GM12875 (cell line): ENCODE data around the gene FMNL2.

Experiments
- H3K4me3 ChIP-seq: one replicate; pipeline ENCODE4 v1.5.1; 2011; ENCODE audit warnings: low read depth, low read length, control low read depth
- TF ChIP-seq, protein P1 (sequence below): IDR thresholded peaks from 2 replicates; pipeline ENCODE4 v1.5.1; 2011; ENCODE audit warnings: low read depth, mild to moderate bottlenecking, control low read depth, inconsistent platforms, low read length, moderate library complexity, borderline replicate concordance; ENCODE audit not compliant: insufficient read depth

FMNL2 gene

DNA sequence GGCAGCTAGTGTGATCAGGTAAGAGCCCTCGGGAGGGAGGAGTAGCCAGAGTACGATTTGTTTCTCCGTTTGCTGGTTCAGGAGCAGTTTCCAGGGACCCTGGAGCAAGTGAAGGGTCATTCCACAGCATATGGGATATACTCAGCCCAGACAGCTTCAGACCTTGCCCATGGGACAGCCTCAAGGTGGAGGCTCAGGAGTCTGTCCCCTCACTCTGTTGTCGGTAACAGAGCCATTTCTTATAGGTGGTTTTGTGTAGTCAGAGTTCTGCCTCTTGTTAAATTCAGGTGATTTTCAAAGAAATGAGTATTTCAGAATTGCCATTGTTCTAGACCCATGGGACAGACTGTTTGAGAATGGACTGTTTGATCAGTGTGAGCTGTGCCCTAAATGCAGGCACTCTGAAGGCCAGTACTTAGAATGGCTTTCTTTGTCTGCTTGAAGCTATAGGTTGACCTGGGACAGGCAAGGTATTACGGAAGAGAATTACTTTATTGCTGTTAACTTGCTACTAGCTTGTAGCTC, 15.2 kb downstream of the FMNL2 start:
- H3K4me3 ChIP-seq: no peak overlapping the region
- TF ChIP-seq, protein P1, sequence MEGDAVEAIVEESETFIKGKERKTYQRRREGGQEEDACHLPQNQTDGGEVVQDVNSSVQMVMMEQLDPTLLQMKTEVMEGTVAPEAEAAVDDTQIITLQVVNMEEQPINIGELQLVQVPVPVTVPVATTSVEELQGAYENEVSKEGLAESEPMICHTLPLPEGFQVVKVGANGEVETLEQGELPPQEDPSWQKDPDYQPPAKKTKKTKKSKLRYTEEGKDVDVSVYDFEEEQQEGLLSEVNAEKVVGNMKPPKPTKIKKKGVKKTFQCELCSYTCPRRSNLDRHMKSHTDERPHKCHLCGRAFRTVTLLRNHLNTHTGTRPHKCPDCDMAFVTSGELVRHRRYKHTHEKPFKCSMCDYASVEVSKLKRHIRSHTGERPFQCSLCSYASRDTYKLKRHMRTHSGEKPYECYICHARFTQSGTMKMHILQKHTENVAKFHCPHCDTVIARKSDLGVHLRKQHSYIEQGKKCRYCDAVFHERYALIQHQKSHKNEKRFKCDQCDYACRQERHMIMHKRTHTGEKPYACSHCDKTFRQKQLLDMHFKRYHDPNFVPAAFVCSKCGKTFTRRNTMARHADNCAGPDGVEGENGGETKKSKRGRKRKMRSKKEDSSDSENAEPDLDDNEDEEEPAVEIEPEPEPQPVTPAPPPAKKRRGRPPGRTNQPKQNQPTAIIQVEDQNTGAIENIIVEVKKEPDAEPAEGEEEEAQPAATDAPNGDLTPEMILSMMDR: no peak

DNA sequence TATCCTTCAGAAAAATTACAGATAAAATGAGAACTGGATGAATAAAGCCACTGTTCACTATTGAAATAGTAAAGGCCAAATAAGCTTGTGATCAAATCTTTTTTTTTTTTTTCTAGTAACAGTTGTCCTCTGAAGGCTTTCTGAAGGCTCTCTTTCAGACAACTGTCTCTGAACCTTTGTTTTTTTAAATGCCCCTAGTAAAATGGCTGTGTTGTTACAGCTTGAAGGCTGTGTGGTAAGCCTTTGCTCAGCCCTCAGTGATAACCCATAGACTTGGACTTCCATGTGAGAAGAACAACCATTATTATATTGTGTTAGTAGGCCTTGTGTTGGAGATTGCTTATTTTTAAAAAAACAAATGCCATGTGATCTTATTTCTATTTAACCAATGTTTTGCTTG, 17.6 kb downstream of the FMNL2 start:
- TF ChIP-seq, protein P1: no peak
- H3K4me3 ChIP-seq: no peak overlapping the region

DNA sequence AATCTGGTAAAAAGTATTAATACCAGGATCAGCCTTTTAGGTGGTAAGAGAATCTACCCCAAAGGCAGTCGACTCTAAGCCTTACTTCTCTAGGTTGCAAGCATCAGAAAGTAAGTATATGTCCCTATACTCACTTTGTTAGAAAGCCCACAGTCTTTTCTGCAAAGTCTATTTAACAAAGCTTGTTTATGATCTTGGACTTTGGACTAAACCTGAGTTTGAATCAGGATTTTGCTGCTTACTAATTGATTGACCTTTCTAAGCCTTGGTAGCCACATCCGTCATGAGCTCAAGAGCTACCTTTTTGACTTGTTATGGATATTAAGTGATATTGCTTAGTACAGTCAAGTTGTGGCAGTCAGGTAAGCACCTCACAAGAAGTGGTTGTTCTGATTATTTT, 18.4 kb downstream of the FMNL2 start:
- TF ChIP-seq, protein P1: no peak
- no peak overlapping the region for H3K4me3 ChIP-seq

DNA sequence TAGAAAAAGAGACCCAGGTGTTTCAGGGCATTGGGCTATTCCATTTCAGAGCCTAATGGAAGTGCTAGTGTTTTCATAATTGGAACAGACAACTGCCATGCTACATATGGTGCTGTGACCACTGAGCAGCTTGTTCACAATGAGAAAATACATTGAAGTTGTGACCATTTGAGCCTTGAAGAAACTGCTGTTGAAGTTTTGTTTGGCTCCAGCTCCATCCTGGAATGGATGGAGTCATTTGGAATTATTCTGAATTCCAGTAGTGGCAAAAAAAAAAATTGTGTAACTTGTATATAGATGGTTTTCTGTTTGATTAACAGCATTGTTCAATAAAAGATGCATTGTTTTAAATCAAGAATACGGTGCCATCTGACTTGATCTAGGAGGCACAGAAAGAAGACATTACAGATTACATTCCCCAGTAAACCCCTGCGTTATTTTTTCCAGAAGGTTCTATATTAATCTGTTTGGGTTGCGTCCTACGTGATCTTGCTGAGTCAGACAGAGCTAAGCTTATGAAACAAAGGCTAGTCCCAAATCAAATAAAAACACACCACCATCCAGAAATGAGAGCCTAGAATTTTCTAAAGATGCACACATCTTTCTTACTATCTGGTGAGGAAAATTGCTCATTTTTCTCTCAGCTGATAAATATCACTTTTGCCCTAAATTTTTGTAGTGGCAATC, 19.2 kb downstream of the FMNL2 start:
- H3K4me3 ChIP-seq: no peak overlapping the region
- TF ChIP-seq, protein P1: no peak

DNA sequence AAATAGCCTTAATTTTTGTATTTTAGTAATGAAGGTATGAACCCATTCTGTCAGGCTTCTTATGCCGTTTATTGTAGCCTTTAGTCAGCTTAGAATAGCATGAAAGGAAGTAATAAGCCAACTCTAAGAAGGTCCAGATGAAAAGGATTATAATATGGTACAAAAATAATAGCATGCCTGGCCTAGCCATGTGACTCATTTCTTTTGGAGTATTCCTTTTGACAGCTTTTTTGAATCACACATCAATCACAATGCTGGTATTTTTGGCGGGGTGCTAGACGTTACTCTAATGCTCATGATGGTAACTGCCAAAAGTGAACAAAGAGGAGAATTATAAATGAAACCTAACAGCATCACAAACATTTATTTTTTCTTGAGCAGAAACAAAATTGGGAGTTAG, 19.9 kb downstream of the FMNL2 start:
- H3K4me3 ChIP-seq: no peak overlapping the region
- TF ChIP-seq, protein P1: no peak

DNA sequence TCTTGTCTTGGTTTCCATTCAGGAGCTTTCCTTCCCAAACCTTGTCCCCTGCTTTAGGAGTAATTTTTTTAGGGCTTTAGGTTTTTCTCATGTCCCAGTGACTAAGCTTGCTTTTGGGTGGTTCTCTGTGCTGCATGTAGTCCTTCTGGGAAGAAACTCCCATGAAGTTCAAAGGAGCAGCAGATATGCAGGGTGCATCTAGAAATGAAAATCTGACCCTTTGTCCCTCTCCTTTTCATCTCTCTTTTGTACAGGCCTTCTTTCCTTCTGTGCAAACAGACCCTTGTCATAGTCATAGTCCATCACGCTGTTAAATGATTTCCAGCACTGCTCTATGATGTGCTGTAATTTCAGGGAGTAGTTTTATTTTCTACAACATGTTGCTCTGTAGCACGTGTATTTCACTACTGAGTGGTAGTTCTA, 20.4 kb downstream of the FMNL2 start:
- no peak overlapping the region for H3K4me3 ChIP-seq
- TF ChIP-seq, protein P1: no peak
